Vagina (tissue), 2 donors: ENCODE results near the gene FRS2. TPM values are rescaled to one million over a fixed set of nuclear protein-coding genes. Genes with fewer than 3 reads are reported as not detected.

ENCODE experiments used
- DNase-seq, 2 donors: peaks; one replicate each; pipeline ENCODE4 v3.0.0-alpha.2; 2017; ENCODE audit errors: extremely low spot score in 2 of 2
- H3K27ac ChIP-seq: fragments of 200-600 bp; sonication (generic); one replicate; pipeline ENCODE4 v1.5.1; 2019
- H3K27me3 ChIP-seq: fragments of 200-600 bp; sonication (generic); one replicate; pipeline ENCODE4 v1.5.1; 2019
- H3K36me3 ChIP-seq, 2 donors: fragments of 200-600 bp; sonication (generic); one replicate each; pipeline ENCODE4 v1.5.1; 2017 to 2019
- H3K4me1 ChIP-seq: fragments of 200-600 bp; sonication (generic); one replicate; pipeline ENCODE4 v1.5.1; 2019
- H3K4me3 ChIP-seq, 2 donors: fragments of 200-600 bp; sonication (generic); 1 replicate in 1 of 2; 2 replicates in 1 of 2; pipeline ENCODE4 v1.5.1; 2016 to 2019
- H3K9me3 ChIP-seq: fragments of 200-600 bp; sonication (generic); one replicate; pipeline ENCODE4 v1.5.1; 2019
- POLR2A ChIP-seq, 2 donors: fragments of 450-650 bp; IDR thresholded peaks; one replicate each; pipeline ENCODE4 v1.6.1; 2017; ENCODE audit warnings: antibody characterized with exemption in 2 of 2, mild to moderate bottlenecking in 2 of 2, moderate library complexity in 2 of 2
- POLR2AphosphoS5 ChIP-seq, 2 donors: sonication (generic); formaldehyde crosslinking; IDR thresholded peaks; one replicate each; pipeline ENCODE4 v1.9.0; 2017; ENCODE audit warnings: antibody characterized with exemption in 2 of 2, mild to moderate bottlenecking in 2 of 2, low read depth in 1 of 2; ENCODE audit not compliant: insufficient read depth in 1 of 2
- intact Hi-C: fragments of 100-400 bp; cut with DNase I; formaldehyde crosslinking; loops from one replicate; pipeline ENCODE4 v1.15.1; 2023
- total RNA-seq: library from RNA; depleted of rRNA; stranded (reverse); fragments of >200 nt; gene quantifications from one replicate; pipeline ENCODE4 v1.2.3, GENCODE V29; 2016
- TF ChIP-seq, protein P1 (sequence below), 3 experiments: fragments of 450-650 bp in 2 of 3; fragments of 200-600 bp in 1 of 3; sonication (generic) in 1 of 3; IDR thresholded peaks; one replicate each; pipeline ENCODE4 v1.5.1; 2017 to 2019; ENCODE audit warnings: antibody characterized with exemption in 3 of 3, mild to moderate bottlenecking in 2 of 3, moderate library complexity in 2 of 3

The FRS2 gene
- total RNA-seq, 1 donor from 2014 or later = 44.0 TPM

DNA sequence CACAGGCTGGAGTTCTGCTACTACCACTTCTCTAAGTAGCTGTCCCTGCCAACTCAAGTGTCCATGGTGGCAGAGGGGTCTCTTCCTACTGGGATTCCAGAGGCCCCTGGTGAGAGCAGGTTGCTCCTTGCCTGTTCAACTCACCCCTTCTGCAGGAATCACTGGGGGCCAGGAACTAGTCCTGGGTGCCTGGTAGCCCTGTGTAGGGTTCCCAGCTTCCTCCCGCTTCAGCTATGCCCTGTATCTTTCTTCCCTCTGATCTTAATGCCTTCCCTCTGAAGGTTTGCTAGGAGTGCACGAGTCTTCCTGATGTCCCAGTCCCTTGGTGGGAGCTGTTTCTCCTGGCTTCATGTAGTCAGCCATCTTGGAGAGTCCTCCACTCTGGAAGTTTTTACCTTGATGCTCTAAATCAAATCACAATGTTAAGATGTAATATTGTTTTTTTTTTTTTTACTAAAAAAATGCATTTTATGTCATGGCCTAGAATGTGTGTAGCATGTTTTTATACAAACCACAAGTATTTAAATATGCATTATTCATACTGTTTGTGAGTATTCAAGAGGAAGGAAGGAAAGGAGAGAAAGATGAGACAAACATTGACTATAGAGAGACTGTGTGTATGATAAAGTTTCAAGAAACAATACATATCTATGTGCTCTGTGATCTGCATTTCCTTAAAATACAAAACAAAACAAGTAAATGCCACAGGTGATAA, 54.7 kb downstream of the FRS2 start:
- no peak for TF ChIP-seq POLR2A (IDR thresholded peaks at IDR 0.05)
- no peak for TF ChIP-seq POLR2AphosphoS5 (IDR thresholded peaks at IDR 0.05; ENCODE audit: insufficient read depth in 1 of 2, low read depth in 1 of 2)
- TF ChIP-seq, protein P1, sequence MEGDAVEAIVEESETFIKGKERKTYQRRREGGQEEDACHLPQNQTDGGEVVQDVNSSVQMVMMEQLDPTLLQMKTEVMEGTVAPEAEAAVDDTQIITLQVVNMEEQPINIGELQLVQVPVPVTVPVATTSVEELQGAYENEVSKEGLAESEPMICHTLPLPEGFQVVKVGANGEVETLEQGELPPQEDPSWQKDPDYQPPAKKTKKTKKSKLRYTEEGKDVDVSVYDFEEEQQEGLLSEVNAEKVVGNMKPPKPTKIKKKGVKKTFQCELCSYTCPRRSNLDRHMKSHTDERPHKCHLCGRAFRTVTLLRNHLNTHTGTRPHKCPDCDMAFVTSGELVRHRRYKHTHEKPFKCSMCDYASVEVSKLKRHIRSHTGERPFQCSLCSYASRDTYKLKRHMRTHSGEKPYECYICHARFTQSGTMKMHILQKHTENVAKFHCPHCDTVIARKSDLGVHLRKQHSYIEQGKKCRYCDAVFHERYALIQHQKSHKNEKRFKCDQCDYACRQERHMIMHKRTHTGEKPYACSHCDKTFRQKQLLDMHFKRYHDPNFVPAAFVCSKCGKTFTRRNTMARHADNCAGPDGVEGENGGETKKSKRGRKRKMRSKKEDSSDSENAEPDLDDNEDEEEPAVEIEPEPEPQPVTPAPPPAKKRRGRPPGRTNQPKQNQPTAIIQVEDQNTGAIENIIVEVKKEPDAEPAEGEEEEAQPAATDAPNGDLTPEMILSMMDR (IDR thresholded peaks at IDR 0.05) = no peak
- intact Hi-C loops = no loop called here
- Histone ChIP-seq H3K4me1 (peaks cover 29% of the 10 kb centered on the region), H3K9me3 (no peaks in the 10 kb centered on the region), H3K27ac (no peak overlapping the region), H3K4me3 (no peak overlapping the region), H3K36me3 (no peaks in the 10 kb centered on the region), H3K27me3 (no peaks in the 10 kb centered on the region)
- DNase-seq = no peak

DNA sequence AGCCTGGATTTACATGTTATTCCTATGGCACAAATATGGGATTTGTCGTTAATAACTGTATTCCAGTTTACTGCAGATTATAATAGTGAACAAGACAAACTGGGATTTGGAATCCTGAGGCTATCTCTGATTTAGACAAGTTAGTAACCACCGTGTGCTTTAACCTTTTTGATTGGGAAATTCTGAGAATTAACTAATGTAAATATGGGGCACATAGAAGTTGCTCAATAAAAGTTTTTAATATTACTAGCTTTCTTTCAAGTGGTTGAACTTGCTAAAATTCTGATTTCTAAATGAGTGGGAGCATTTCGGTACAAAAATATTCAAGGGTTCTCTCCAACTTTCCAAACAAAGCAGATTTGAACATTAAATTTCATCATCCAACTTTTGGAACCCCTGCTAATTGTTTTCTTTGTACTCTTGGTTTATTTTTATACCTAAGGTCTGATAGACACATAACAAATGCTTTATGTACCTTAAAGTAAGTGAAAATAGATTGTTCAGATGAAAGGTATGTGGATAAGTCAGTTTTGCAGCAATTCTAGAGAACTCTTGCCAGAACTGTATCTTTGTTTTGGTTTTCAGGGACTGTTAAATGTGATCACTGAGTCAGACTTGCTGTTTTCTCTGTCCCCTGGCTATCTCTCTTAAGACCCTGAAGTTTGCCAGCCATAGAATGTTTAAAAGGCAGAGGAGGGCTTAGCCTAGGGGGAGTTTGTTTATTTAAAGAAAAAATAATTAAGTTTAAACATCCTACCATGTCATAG, 57.5 kb downstream of the FRS2 start:
- intact Hi-C loops = no loop called here

DNA sequence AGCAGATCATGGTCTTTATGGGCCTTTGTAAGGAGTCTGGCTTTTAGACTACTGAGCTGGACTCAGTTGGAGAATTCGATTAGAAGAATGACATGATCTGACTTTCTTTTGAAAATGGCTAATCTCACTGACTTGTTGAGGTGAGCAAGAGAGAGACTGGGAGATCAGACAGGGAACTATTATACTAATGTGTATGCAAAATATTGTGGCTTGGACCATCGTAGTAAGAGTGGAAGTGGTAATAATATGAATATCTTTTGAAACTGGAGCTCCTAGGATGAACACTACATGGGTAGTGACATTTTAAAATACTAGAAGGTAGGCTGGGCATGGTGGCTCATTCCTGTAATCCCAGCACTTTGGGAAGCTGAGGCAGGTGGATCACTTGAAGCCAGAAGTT, 58.8 kb downstream of the FRS2 start:
- H3K27ac ChIP-seq = peak overlapping the region; percentile 59

More for the DNA sequence above, 57.5 kb downstream of the FRS2 start:
- no peaks in the 10 kb centered on the region for H3K27me3 ChIP-seq
- DNase-seq = no peak
- peak overlapping the region; percentile 59 for H3K27ac ChIP-seq
- peaks cover 29% of the 10 kb centered on the region for H3K4me1 ChIP-seq
- TF ChIP-seq POLR2A (IDR thresholded peaks at IDR 0.05) = no peak
- TF ChIP-seq, protein P1 (IDR thresholded peaks at IDR 0.05) = no peak
- TF ChIP-seq POLR2AphosphoS5 (IDR thresholded peaks at IDR 0.05; ENCODE audit: insufficient read depth in 1 of 2, low read depth in 1 of 2) = no peak
- H3K9me3 ChIP-seq = no peaks in the 10 kb centered on the region
- no peaks in the 10 kb centered on the region for H3K36me3 ChIP-seq
- H3K4me3 ChIP-seq = no peak overlapping the region

DNA sequence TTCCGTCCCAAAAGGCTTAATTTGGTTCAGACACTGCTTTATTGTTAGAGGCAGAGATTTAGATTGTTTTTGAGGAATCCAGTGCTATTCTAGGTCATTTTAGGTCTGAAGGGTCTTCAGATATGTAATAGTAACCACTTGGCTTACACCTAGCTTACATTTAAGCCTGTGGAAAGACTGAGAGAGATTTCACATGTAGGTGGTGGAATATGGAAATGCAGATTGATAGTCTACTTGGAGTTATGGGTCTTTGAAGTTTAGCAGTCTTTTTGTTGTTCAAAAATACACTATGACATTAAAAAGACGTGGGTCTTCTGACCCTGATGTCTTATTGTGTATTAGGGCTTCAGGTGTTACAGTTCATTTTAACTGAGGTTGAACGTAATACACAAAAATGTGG, 63.7 kb downstream of the FRS2 start:
- H3K4me3 ChIP-seq = peak overlapping the region in 1 of 2 donors; percentile 15
- intact Hi-C loops = no loop called here
- TF ChIP-seq, protein P1 (IDR thresholded peaks at IDR 0.05) = no peak
- no peak for TF ChIP-seq POLR2A (IDR thresholded peaks at IDR 0.05)
- TF ChIP-seq POLR2AphosphoS5 (IDR thresholded peaks at IDR 0.05; ENCODE audit: insufficient read depth in 1 of 2, low read depth in 1 of 2) = no peak

More for the DNA sequence above, 58.8 kb downstream of the FRS2 start:
- TF ChIP-seq POLR2AphosphoS5 (IDR thresholded peaks at IDR 0.05; ENCODE audit: insufficient read depth in 1 of 2, low read depth in 1 of 2) = no peak
- TF ChIP-seq, protein P1 (IDR thresholded peaks at IDR 0.05) = no peak
- no peak for TF ChIP-seq POLR2A (IDR thresholded peaks at IDR 0.05)
- DNase-seq = no peak
- H3K4me3 ChIP-seq = no peak overlapping the region
- H3K4me1 ChIP-seq = peaks cover 37% of the 10 kb centered on the region
- H3K27me3 ChIP-seq = no peaks in the 10 kb centered on the region
- no peaks in the 10 kb centered on the region for H3K36me3 ChIP-seq
- intact Hi-C loops = no loop called here
- H3K9me3 ChIP-seq = no peaks in the 10 kb centered on the region

More for the DNA sequence above, 63.7 kb downstream of the FRS2 start:
- no peak for DNase-seq
- Histone ChIP-seq H3K4me1 (peaks cover 24% of the 10 kb centered on the region), H3K27ac (peak overlapping the region; percentile 59), H3K9me3 (no peaks in the 10 kb centered on the region), H3K36me3 (no peaks in the 10 kb centered on the region), H3K27me3 (no peaks in the 10 kb centered on the region)
